ENCODE results near the gene SOX4.

- no peak for TF ChIP-seq CTCF (IDR thresholded peaks at IDR 0.05; ENCODE audit: low read depth, low read length)
- no peak for TF ChIP-seq POLR2A (IDR thresholded peaks at IDR 0.05; ENCODE audit: extremely low read depth, insufficient read length)
- no peak; the same call in 1 of the 2 replicates for TF ChIP-seq MAX (IDR thresholded peaks at IDR 0.05; ENCODE audit: low read depth, low read length)
- no peak for TF ChIP-seq MYC (IDR thresholded peaks at IDR 0.05; ENCODE audit: low read depth, low read length)
Measured at GRCh38 chr6:21595285-21596144, 2.0 kb downstream of the SOX4 start.

Data from NB4 (cell line).